Upper lobe of left lung (tissue), 4 donors: Measurements from ENCODE around the gene CLASP1.

Experiments used
- CTCF ChIP-seq, 6 experiments: fragments of 450-650 bp in 4 of 6; fragments of 200-600 bp in 2 of 6; sonication (generic) in 2 of 6; IDR thresholded peaks; one replicate each; pipeline ENCODE4 v1.5.1; 2016 to 2019; ENCODE audit warnings: antibody characterized with exemption in 6 of 6
- EP300 ChIP-seq, 4 donors: sonication (generic); formaldehyde crosslinking; IDR thresholded peaks; one replicate each; pipeline ENCODE4 v1.5.1; 2017; ENCODE audit warnings: antibody characterized with exemption in 4 of 4, control low read depth in 2 of 4
- POLR2A ChIP-seq, 4 donors: fragments of 450-650 bp; IDR thresholded peaks; one replicate each; pipeline ENCODE4 v1.5.1; 2016 to 2017; ENCODE audit warnings: antibody characterized with exemption in 4 of 4, mild to moderate bottlenecking in 2 of 4
- POLR2AphosphoS5 ChIP-seq, 2 donors: sonication (generic); formaldehyde crosslinking; IDR thresholded peaks; one replicate each; pipeline ENCODE4 v1.5.1; 2017; ENCODE audit warnings: antibody characterized with exemption in 2 of 2

- TF ChIP-seq CTCF (IDR thresholded peaks at IDR 0.05), result no peak
- TF ChIP-seq POLR2AphosphoS5 (IDR thresholded peaks at IDR 0.05), result no peak
- TF ChIP-seq EP300 (IDR thresholded peaks at IDR 0.05), result no peak
- no peak for TF ChIP-seq POLR2A (IDR thresholded peaks at IDR 0.05)
These were observed 178.3 kb downstream of the CLASP1 start for GRCh38 chr2:121470917-121471316.
